ENCODE data around the gene MYMK. TPM values are rescaled to one million over a fixed set of nuclear protein-coding genes. Genes with fewer than 3 reads are reported as not detected.
A peak's percentile ranks its signal among the peaks of the same experiment; 100 is the strongest.

Gene MYMK
- total and polyA plus RNA-seq, 2 of the 13 experiments (the other 11 are each of a cell fraction or from before 2014, with no cell fraction given) = not detected

- no peak overlapping the region for H2AFZ ChIP-seq (ENCODE audit: low read length)
- no peak for ATAC-seq
- no peaks in the 10 kb centered on the region for H3K36me3 ChIP-seq (replicated peaks in 1 of 2; ENCODE audit: control insufficient read depth in 1 of 2, insufficient read depth in 2 of 2, low read length in 2 of 2)
- TF ChIP-seq ZNF629 (CRISPR knock-in tag; conservative IDR thresholded peaks at IDR 0.05) (peak; percentile 81), ZNF589 (CRISPR knock-in tag; conservative IDR thresholded peaks at IDR 0.05) (no peak), TEAD3 (CRISPR knock-in tag; optimal IDR thresholded peaks at IDR 0.05; ENCODE audit: borderline replicate concordance) (peak; percentile 8)
- no TSS peak for BruUV-seq (replicated peaks)
- 51% methylated on average over 6 of the region's 22 CpGs for WGBS (ENCODE audit: low lambda C conversion rate)
- peaks cover 27 to 83% of the 10 kb centered on the region in 2 experiments; a peak in 4 of 5 replicates for H3K27me3 ChIP-seq (ENCODE audit: control insufficient read depth in 1 of 2, insufficient read depth in 2 of 2, low read length in 2 of 2)
- no peaks in the 10 kb centered on the region for H4K20me1 ChIP-seq (ENCODE audit: insufficient read depth, low read length)
- H3K9me3 ChIP-seq (ENCODE audit: low read length) = no peaks in the 10 kb centered on the region
- H3K4me3 ChIP-seq (replicated peaks in 1 of 3; ENCODE audit: insufficient read depth in 1 of 3, low read depth in 2 of 3, low read length in 3 of 3) = no peak overlapping the region
- H3K27ac ChIP-seq (ENCODE audit: extremely low read length, insufficient read depth, low read length) = no peak overlapping the region
- CTCF ChIA-PET (ENCODE audit: low intra/inter-chr PET ratio, low total read pairs) = no interaction called here
- intact Hi-C loops (cut with micrococcal nuclease; ENCODE audit: unreplicated experiment) = no loop called here
- H3K4me2 ChIP-seq (ENCODE audit: low read depth, low read length) = no peak overlapping the region
- DNase-seq (ENCODE audit: low spot score) = no peak
- in situ Hi-C loops (cut with HindIII; ENCODE audit: extremely low pct_ligation_motif_present, low pct_unique_long_range_greater_than_20kb) = loop anchor here (25.0 kb wide), 1 partner anchor 209 kb away; the partner anchor contains the start of gene SARDH
- POLR2A ChIA-PET = no interaction called here
- no peak overlapping the region for H3K9ac ChIP-seq (ENCODE audit: insufficient read depth, low read depth, low read length)
- no peak for FAIRE-seq
- peaks cover 38% of the 10 kb centered on the region for H3K4me1 ChIP-seq (ENCODE audit: insufficient read depth, low read length)
- H3K79me2 ChIP-seq (ENCODE audit: insufficient read depth, low read length) = no peaks in the 10 kb centered on the region
Observed at GRCh38 chr9:133528001-133528875, 3.5 kb upstream of the MYMK start.

GRCh38 chr9:133527444-133527920 is 2.7 kb upstream of the MYMK start:
- no peak overlapping the region for H3K9ac ChIP-seq (ENCODE audit: insufficient read depth, low read depth, low read length)
- no peaks in the 10 kb centered on the region for H4K20me1 ChIP-seq (ENCODE audit: insufficient read depth, low read length)
- 59% methylated on average over 18 of the region's 18 CpGs for WGBS (ENCODE audit: low lambda C conversion rate)
- no TSS peak for BruUV-seq (replicated peaks)
- no peaks in the 10 kb centered on the region for H3K36me3 ChIP-seq (replicated peaks in 1 of 2; ENCODE audit: control insufficient read depth in 1 of 2, insufficient read depth in 2 of 2, low read length in 2 of 2)
- no peaks in the 10 kb centered on the region for H3K79me2 ChIP-seq (ENCODE audit: insufficient read depth, low read length)
- DNase-seq (ENCODE audit: low spot score) = no peak
- H3K9me3 ChIP-seq (ENCODE audit: low read length) = no peaks in the 10 kb centered on the region
- no peak for ATAC-seq
- in situ Hi-C loops (cut with HindIII; ENCODE audit: extremely low pct_ligation_motif_present, low pct_unique_long_range_greater_than_20kb) (loop anchor here (25.0 kb wide), 1 partner anchor 210 kb away; the partner anchor contains the start of gene SARDH), intact Hi-C loops (cut with micrococcal nuclease; ENCODE audit: unreplicated experiment) (no loop called here)
- H3K27me3 ChIP-seq (ENCODE audit: control insufficient read depth in 1 of 2, insufficient read depth in 2 of 2, low read length in 2 of 2) = peaks cover 32 to 90% of the 10 kb centered on the region in 2 experiments; a peak in 4 of 5 replicates
- no peak for FAIRE-seq
- no peak overlapping the region for H3K4me2 ChIP-seq (ENCODE audit: low read depth, low read length)
- POLR2A ChIA-PET = no interaction called here
- H3K27ac ChIP-seq (ENCODE audit: extremely low read length, insufficient read depth, low read length) = no peak overlapping the region
- H2AFZ ChIP-seq (ENCODE audit: low read length) = no peak overlapping the region
- CTCF ChIA-PET (ENCODE audit: low intra/inter-chr PET ratio, low total read pairs) = no interaction called here
- H3K4me1 ChIP-seq (ENCODE audit: insufficient read depth, low read length) = peaks cover 34% of the 10 kb centered on the region
- H3K4me3 ChIP-seq (replicated peaks in 1 of 3; ENCODE audit: insufficient read depth in 1 of 3, low read depth in 2 of 3, low read length in 3 of 3) = no peak overlapping the region
- no peak for TF ChIP-seq BRD4 (CRISPR knock-in tag; IDR thresholded peaks at IDR 0.05)
- no peak for TF ChIP-seq PBX3 (CRISPR knock-in tag; IDR thresholded peaks at IDR 0.05; ENCODE audit: borderline replicate concordance)
- no peak for TF ChIP-seq IRX3 (CRISPR knock-in tag; IDR thresholded peaks at IDR 0.05; ENCODE audit: borderline replicate concordance, low read depth)
- TF ChIP-seq E2F1 (CRISPR knock-in tag; IDR thresholded peaks at IDR 0.05) = no peak
- no peak for TF ChIP-seq TRIM24 (CRISPR knock-in tag; IDR thresholded peaks at IDR 0.05)
- TF ChIP-seq ZNF616 (CRISPR knock-in tag; IDR thresholded peaks at IDR 0.05; ENCODE audit: low read depth) = no peak
- TF ChIP-seq ZNF143 (CRISPR knock-in tag; IDR thresholded peaks at IDR 0.05) = no peak
- TF ChIP-seq XRCC5 (optimal IDR thresholded peaks at IDR 0.05; ENCODE audit: low read length) = no peak
- no peak for TF ChIP-seq SAFB2 (CRISPR knock-in tag; IDR thresholded peaks at IDR 0.05; ENCODE audit: borderline replicate concordance, low read depth)
- no peak for TF ChIP-seq KLF9 (CRISPR knock-in tag; IDR thresholded peaks at IDR 0.05; ENCODE audit: low read depth)
- TF ChIP-seq ZNF737 (CRISPR knock-in tag; IDR thresholded peaks at IDR 0.05; ENCODE audit: borderline replicate concordance) = no peak
